Measurements from ENCODE around the gene TTC16. TPM values are rescaled to one million over a fixed set of nuclear protein-coding genes. Genes with fewer than 3 reads are reported as not detected.

TTC16 gene
- total and polyA plus RNA-seq, 2 of the 8 experiments (the other 6 are each of a cell fraction or from before 2014, with no cell fraction given) = 0.03 TPM; not detected in 1

DNA sequence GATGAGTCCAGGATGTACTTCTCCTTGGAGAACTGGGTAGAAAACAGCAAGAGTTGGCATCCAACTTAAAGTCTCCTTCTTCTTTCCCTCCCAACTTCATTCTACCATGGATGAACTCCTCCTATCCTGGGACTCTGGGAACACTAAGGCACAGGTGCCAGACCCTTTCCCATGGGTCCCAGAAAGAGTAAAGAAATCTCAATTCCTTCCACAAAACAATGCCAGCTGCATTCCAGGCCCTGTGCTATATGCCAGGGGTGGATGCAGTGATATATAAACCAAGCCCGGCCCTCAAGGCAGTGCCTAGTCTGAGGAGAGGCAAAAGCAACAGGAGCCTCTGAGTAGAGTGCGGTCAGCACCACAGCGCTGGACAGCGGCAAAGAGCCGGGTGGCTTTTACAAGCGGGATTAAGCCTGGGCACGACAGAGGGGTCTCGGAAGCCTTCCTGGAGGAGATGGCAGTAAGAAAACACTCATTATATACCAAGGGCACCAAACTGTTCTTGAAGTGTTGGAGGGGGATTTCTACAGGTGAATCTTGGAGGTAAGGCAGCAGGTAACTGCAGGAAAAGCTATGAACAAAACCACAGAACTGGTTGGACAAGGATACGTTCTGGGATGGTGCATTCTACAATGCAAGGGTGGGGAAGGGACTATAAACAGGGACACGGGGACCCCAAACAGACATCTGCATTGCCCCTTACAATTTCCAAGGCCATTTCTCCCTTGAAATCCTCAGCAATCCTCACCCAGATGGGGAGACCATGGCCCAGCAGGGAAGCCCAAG is 35.6 kb downstream of the TTC16 start:
- Histone ChIP-seq H2BK120ac (replicated peaks; ENCODE audit: low read depth, low read length) (no peak overlapping the region), H2BK12ac (ENCODE audit: low read depth, low read length) (no peak overlapping the region), H4K20me1 (replicated peaks in 1 of 2; ENCODE audit: control insufficient read depth in 1 of 2, insufficient read depth in 2 of 2, low read length in 2 of 2) (peaks cover 5 to 23% of the 10 kb centered on the region in 2 experiments), H3K27ac (ENCODE audit: low read depth, low read length) (no peak overlapping the region), H2BK20ac (ENCODE audit: low read length) (no peak overlapping the region), H3K4ac (replicated peaks; ENCODE audit: insufficient read length, low read depth, low read length) (no peak overlapping the region), H3K79me1 (ENCODE audit: low read depth, low read length) (no peaks in the 10 kb centered on the region), H3K4me1 (replicated peaks in 1 of 4; ENCODE audit: control insufficient read depth in 3 of 4, insufficient read depth in 4 of 4, low read length in 3 of 4) (peaks cover 0 to 4% (median 1%) of the 10 kb centered on the region in 4 experiments; a peak in 4 of 7 replicates), H3K23me2 (ENCODE audit: low read depth, low read length) (peaks cover 13% of the 10 kb centered on the region; the same call in 1 of the 2 replicates), H2BK5ac (ENCODE audit: low read depth, low read length) (no peak overlapping the region), H3K14ac (ENCODE audit: insufficient read length) (no peak overlapping the region), H3K9me3 (ENCODE audit: insufficient read depth in 2 of 2, low read depth in 1 of 2, low read length in 1 of 2) (no peaks in the 10 kb centered on the region), H3K27me3 (replicated peaks in 1 of 4; ENCODE audit: control insufficient read depth in 3 of 4, extremely low read depth in 1 of 4, insufficient read depth in 3 of 4, low read length in 3 of 4) (peaks cover 0 to 16% (median 8%) of the 10 kb centered on the region in 4 experiments; a peak in 6 of 7 replicates), H3K56ac (replicated peaks; ENCODE audit: insufficient read length, low read depth, low read length) (no peak overlapping the region), H4K5ac (ENCODE audit: insufficient read length, low read depth, low read length) (no peak overlapping the region), H2AFZ (ENCODE audit: low read length) (no peak overlapping the region), H4K91ac (replicated peaks; ENCODE audit: insufficient read length, low read length) (no peak overlapping the region), H2BK15ac (ENCODE audit: low read length) (no peak overlapping the region), H3K23ac (ENCODE audit: insufficient read length) (no peak overlapping the region), H2AK5ac (ENCODE audit: low read depth, low read length) (no peak overlapping the region), H3K18ac (ENCODE audit: extremely low read depth, low read length) (no peak overlapping the region), H3K9ac (replicated peaks in 1 of 4; ENCODE audit: extremely low read depth in 1 of 4, low read depth in 3 of 4, low read length in 3 of 4) (no peak overlapping the region), H3K79me2 (ENCODE audit: control insufficient read depth in 1 of 2, insufficient read depth in 2 of 2, low read length in 2 of 2) (no peaks in the 10 kb centered on the region), H4K8ac (ENCODE audit: extremely low read depth, insufficient read depth, low read length) (no peak overlapping the region), H3K36me3 (ENCODE audit: control insufficient read depth in 2 of 4, insufficient read depth in 4 of 4, low read length in 3 of 4) (no peaks in the 10 kb centered on the region; a peak in 2 of 8 replicates), H3K4me3 (ENCODE audit: extremely low read depth in 1 of 4, insufficient read depth in 2 of 4, low read depth in 3 of 4, low read length in 4 of 4) (no peak overlapping the region), H3K4me2 (ENCODE audit: insufficient read depth in 1 of 2, low read depth in 2 of 2, low read length in 2 of 2) (no peak overlapping the region)
- peak in 1 of 2 experiments; percentile 80 for DNase-seq (ENCODE audit: low read depth in 1 of 2, low spot score in 2 of 2)
- ChIA-PET CTCF (ENCODE audit: partially characterized antibody) (interaction anchor here (0.9 kb wide), 1 partner anchor 12 kb away, joined by 4 read pairs; no protein-coding TSS in a partner anchor), POLR2A (ENCODE audit: partially characterized antibody) (interaction anchor here (1.1 kb wide), 2 partner anchors 17 to 36 kb away, joined by 3 read pairs; partner anchors contain the start of genes PTRH1 and TTC16)
- 62% methylated on average over 10 of the region's 10 CpGs; no CpG with 5 or more reads in 1 of the 2 experiments for WGBS, 2 experiments (ENCODE audit: extremely low coverage in 1 of 2, insufficient coverage in 1 of 2, insufficient read length in 1 of 2, insufficient replicate concordance in 2 of 2, low coverage in 1 of 2, low lambda C conversion rate in 2 of 2, missing lambda C conversion rate in 1 of 2)
- peak; percentile 7 for FAIRE-seq
- TF ChIP-seq SIN3A (conservative IDR thresholded peaks at IDR 0.05 in 1 of 2, IDR thresholded peaks at IDR 0.05 in 1 of 2; ENCODE audit: low read depth in 1 of 2, low read length in 2 of 2) = peak; percentile 81 to 89; a peak in 3 of 4 replicates
